HL-60 (cell line): ENCODE results near the gene GNG7.

ENCODE experiments used
- CTCF ChIP-seq: IDR thresholded peaks from one replicate; pipeline ENCODE4 v1.5.1; 2011; ENCODE audit warnings: low read length, control low read depth, inconsistent platforms; ENCODE audit not compliant: insufficient read depth
- GABPA ChIP-seq: IDR thresholded peaks from 2 replicates; pipeline ENCODE4 v1.6.1; 2012; ENCODE audit warnings: low read depth
- POLR2AphosphoS5 ChIP-seq: IDR thresholded peaks from 2 replicates; pipeline ENCODE4 v1.6.1; 2012; ENCODE audit warnings: low read depth

GRCh38 chr19:2483484-2484151 is 218.9 kb downstream of the GNG7 start:
- TF ChIP-seq CTCF (no peak), POLR2AphosphoS5 (no peak), GABPA (no peak)
